ENCODE measurements around the gene KCNJ12.

DNA sequence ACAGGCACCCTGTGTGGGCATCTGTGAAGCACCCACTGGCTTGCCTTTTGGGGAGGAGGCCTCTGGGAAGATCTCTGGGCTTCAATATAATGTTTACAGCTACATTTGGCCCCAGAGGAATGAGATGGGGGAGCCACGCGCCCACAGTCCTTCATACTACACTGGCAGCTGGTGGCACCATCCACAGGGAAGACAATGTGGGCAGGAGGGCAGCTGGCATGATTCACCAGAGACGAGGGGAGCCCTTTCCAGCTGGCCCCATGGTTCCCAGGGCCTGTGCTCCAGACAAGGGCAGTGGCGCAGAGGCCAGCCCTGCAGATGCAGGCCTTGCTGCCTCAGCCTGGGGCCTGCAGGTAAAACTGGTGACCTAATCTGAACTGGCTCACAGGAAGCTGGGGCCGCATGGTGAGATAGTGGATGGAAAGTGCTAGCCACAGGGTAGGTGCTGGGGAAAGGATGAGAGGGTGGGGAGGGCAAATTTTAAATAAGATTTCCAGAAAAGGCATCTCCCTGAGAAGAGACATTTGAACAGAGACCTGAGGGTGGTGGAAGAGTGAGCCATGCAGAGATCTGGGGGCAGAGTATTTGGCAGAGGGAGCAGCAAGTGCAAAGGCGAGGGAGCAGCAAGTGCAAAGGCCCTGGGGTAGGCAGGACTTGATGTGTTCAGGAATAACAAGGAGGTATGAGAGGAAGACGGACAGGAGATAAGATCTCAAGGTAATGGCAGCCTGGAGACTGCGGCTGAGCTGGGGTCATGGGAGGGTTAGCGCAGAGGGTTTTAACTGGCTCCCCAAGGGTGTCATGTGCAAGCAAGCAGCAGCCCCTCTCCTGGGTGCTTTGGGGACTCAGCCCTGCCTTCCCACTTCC lies 12.1 kb upstream of the KCNJ12 start:
- TF ChIP-seq POLR2A (IDR thresholded peaks at IDR 0.05) (no peak), CTCF (IDR thresholded peaks at IDR 0.05) (no peak)
